Activated B cell treated with CpG ODN at 0.5 μM for 24 hours (primary cell): Measurements from ENCODE around the gene MORN1. TPM values are rescaled to one million over a fixed set of nuclear protein-coding genes. Genes with fewer than 3 reads are reported as not detected.
"Not testable (repeated sequence)": the region's sequence is repeated elsewhere in the genome, so short reads cannot be mapped to it uniquely, and the experiment has no call there.

ENCODE experiments used
- ATAC-seq: fragments of 200-7000 bp; cut with Tn5 transposase; one replicate; pipeline ENCODE4 v1.10.0; 2021; ENCODE audit warnings: low read depth, mild to moderate bottlenecking, moderate library complexity
- CTCF ChIA-PET: fragments of 350-600 bp; sonication (Branson Sonifier 250); formaldehyde crosslinking; loops from one replicate; lab custom pipeline; 2021; ENCODE audit warnings: antibody characterized with exemption; lab: Charles Lee
- POLR2A ChIA-PET: fragments of 350-600 bp; sonication (Branson Sonifier 250); formaldehyde crosslinking; loops from one replicate; lab custom pipeline; 2021; ENCODE audit warnings: antibody characterized with exemption; lab: Charles Lee
- DNase-seq: peaks from one replicate; pipeline ENCODE4 v3.0.0; 2022
- H3K27ac Mint-ChIP-seq: one replicate; pipeline ENCODE4 v1.8.0; 2020; ENCODE audit warnings: mixed read lengths
- H3K27me3 Mint-ChIP-seq: one replicate; pipeline ENCODE4 v1.8.0; 2021; ENCODE audit warnings: mixed read lengths
- H3K36me3 Mint-ChIP-seq: one replicate; pipeline ENCODE4 v1.8.0; 2021; ENCODE audit warnings: low read depth, mixed read lengths
- H3K4me1 Mint-ChIP-seq: one replicate; pipeline ENCODE4 v1.8.0; 2021; ENCODE audit warnings: mixed read lengths
- H3K4me3 Mint-ChIP-seq: one replicate; pipeline ENCODE4 v1.8.0; 2020; ENCODE audit warnings: mild to moderate bottlenecking, mixed read lengths
- H3K9me3 Mint-ChIP-seq: one replicate; pipeline ENCODE4 v1.8.0; 2020; ENCODE audit warnings: mixed read lengths
- CTCF ChIP-seq: fragments of 200-600 bp; IDR thresholded peaks from one replicate; pipeline ENCODE4 v1.8.0; 2022; ENCODE audit warnings: antibody characterized with exemption, mild to moderate bottlenecking
- intact Hi-C: fragments of 100-400 bp; cut with micrococcal nuclease; formaldehyde crosslinking; loops from one replicate; pipeline ENCODE4 v1.15.1; 2024
- total RNA-seq: library from RNA; stranded (reverse); gene quantifications from 2 replicates; pipeline ENCODE4 v1.2.3, GENCODE V29; 2022

The MORN1 gene
- total RNA-seq: 15.6 and 17.8 TPM in 2 replicates

- ATAC-seq: peak; percentile 94
- H3K9me3 Mint-ChIP-seq: no peaks in the 10 kb centered on the region
- H3K27ac Mint-ChIP-seq: peak within 1 kb of the TSS; percentile 68
- peaks cover 35% of the 10 kb centered on the region for H3K36me3 Mint-ChIP-seq
- no peaks in the 10 kb centered on the region for H3K27me3 Mint-ChIP-seq
- no peak for TF ChIP-seq CTCF
- H3K4me1 Mint-ChIP-seq: peaks cover 52% of the 10 kb centered on the region
- DNase-seq: peak; percentile 96
- ChIA-PET POLR2A (interaction anchor here (0.5 to 2.8 kb wide), 28 partner anchors 10 to 784 kb away, joined by 3 to 39 read pairs (median 5); partner anchors contain the start of genes FAAP20, PANK4 and TNFRSF14), CTCF (interaction anchor here (0.8 to 2.8 kb wide), 6 partner anchors 10 to 196 kb away, joined by 3 to 24 read pairs (median 3); partner anchors contain the start of gene FAAP20)
- H3K4me3 Mint-ChIP-seq: peak within 1 kb of the TSS; percentile 88
- intact Hi-C loops: loop anchor here (1.0 to 5.0 kb wide), 11 partner anchors 10 to 1511 kb away; partner anchors contain the start of genes C1orf174, CALML6, PANK4 and PEX10
Observed at GRCh38 chr1:2391041-2391930, at the start of gene MORN1, which contains the start of gene RER1. Gene MORN1, minus strand, starts transcription at chr1:2391554. Its CDS starts 21 bp downstream, at chr1:2391533. Gene RER1, plus strand, starts transcription at chr1:2391841. Its CDS starts 3,950 bp downstream, at chr1:2395791.

DNA sequence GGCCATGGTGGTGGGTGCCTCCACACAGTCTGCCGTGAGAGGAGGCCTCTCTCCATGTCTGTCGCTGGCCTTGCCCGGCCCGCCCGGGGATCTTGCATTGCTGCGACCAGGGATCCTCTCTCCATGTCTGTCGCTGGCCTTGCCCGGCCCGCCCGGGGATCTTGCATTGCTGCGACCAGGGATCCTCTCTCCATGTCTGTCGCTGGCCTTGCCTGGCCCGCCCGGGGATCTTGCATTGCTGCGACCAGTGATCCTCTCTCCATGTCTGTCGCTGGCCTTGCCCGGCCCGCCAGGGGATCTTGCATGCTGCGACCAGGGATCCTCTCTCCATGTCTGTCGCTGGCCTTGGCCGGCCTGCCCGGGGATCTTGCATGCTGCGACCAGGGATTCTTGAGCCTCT lies 49.0 kb upstream of the MORN1 start:
- CTCF ChIA-PET, intact Hi-C loops, H3K36me3 Mint-ChIP-seq, DNase-seq, H3K4me1 Mint-ChIP-seq, ATAC-seq, H3K4me3 Mint-ChIP-seq, POLR2A ChIA-PET, H3K27ac Mint-ChIP-seq, H3K27me3 Mint-ChIP-seq, H3K9me3 Mint-ChIP-seq: not testable (repeated sequence)

DNA sequence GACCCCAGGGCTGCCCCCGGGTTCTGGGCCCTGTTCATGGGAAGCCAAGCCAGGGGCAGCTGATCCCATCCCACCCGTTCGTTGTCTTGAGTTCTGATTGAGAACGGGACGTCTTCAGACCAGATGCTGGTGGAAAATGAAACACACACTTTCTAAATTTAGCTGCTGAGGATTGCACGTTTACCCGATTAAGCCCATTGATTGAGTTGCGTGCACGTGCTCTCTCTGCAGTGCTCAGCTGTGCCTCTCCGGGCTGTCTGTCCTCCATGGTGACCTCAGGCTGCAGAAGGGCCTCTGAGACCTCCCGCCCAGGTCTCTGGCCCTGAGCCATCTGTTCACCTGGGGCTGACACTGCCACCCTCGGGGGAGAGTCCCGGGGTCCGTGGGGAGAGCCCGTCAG lies 48.0 kb upstream of the MORN1 start:
- no peak for DNase-seq
- intact Hi-C loops: no loop called here
- Mint-ChIP-seq H3K27me3 (peaks cover 3% of the 10 kb centered on the region), H3K36me3 (no peaks in the 10 kb centered on the region), H3K4me1 (peaks cover 2% of the 10 kb centered on the region), H3K4me3 (no peak overlapping the region), H3K27ac (no peak overlapping the region), H3K9me3 (no peaks in the 10 kb centered on the region)
- TF ChIP-seq CTCF: no peak
- no peak for ATAC-seq
- CTCF ChIA-PET: no interaction called here
- POLR2A ChIA-PET: no interaction called here

GRCh38 chr1:2438641-2439040 lies 47.3 kb upstream of the MORN1 start:
- peaks cover 3% of the 10 kb centered on the region for H3K27me3 Mint-ChIP-seq
- ATAC-seq (no peak), DNase-seq (no peak)
- CTCF ChIA-PET: no interaction called here
- peaks cover 2% of the 10 kb centered on the region for H3K4me1 Mint-ChIP-seq
- POLR2A ChIA-PET: no interaction called here
- H3K4me3 Mint-ChIP-seq: no peak overlapping the region
- intact Hi-C loops: no loop called here
- H3K36me3 Mint-ChIP-seq: no peaks in the 10 kb centered on the region
- TF ChIP-seq CTCF: no peak
- no peaks in the 10 kb centered on the region for H3K9me3 Mint-ChIP-seq
- H3K27ac Mint-ChIP-seq: no peak overlapping the region

GRCh38 chr1:2438038-2438437 lies 46.7 kb upstream of the MORN1 start:
- ATAC-seq (no peak), DNase-seq (no peak)
- ChIA-PET POLR2A (no interaction called here), CTCF (no interaction called here)
- Mint-ChIP-seq H3K27ac (no peak overlapping the region), H3K36me3 (no peaks in the 10 kb centered on the region), H3K4me1 (peaks cover 2% of the 10 kb centered on the region), H3K9me3 (no peaks in the 10 kb centered on the region), H3K4me3 (no peak overlapping the region), H3K27me3 (peaks cover 3% of the 10 kb centered on the region)
- TF ChIP-seq CTCF: no peak
- intact Hi-C loops: no loop called here
